Astrocyte (in vitro differentiated cells and primary cell): ENCODE results near the gene RPS6KL1. TPM values are rescaled to one million over a fixed set of nuclear protein-coding genes. Genes with fewer than 3 reads are reported as not detected.
A peak's percentile ranks its signal among the peaks of the same experiment; 100 is the strongest.

ENCODE experiments used
- DNase-seq: peaks from one replicate; pipeline ENCODE4 v3.0.0-alpha.2; 2010; ENCODE audit warnings: low read depth
- FAIRE-seq: peaks from 2 replicates; lab custom pipeline; 2011; peaks lifted over from hg19 to GRCh38; lab: Jason Lieb, UNC
- H2AFZ ChIP-seq: 2 replicates; pipeline ENCODE4 v1.6.0; 2012; ENCODE audit warnings: low read depth, low read length, inconsistent platforms
- H3K27ac ChIP-seq: 2 replicates; pipeline ENCODE4 v1.5.1; 2011; ENCODE audit warnings: low read depth, low read length, inconsistent platforms
- H3K27me3 ChIP-seq: 2 replicates; pipeline ENCODE4 v1.6.0; 2011; ENCODE audit warnings: low read length, inconsistent platforms; ENCODE audit not compliant: insufficient read depth
- H3K36me3 ChIP-seq: 2 replicates; pipeline ENCODE4 v1.5.1; 2011; ENCODE audit warnings: low read length, inconsistent platforms; ENCODE audit not compliant: insufficient read depth
- H3K4me1 ChIP-seq: 2 replicates; pipeline ENCODE4 v1.5.1; 2011; ENCODE audit warnings: low read length, inconsistent platforms; ENCODE audit not compliant: insufficient read depth
- H3K4me2 ChIP-seq: 2 replicates; pipeline ENCODE4 v1.6.0; 2012; ENCODE audit warnings: low read length, inconsistent platforms
- H3K4me3 ChIP-seq: 2 replicates; pipeline ENCODE4 v1.5.1; 2011; ENCODE audit warnings: low read depth, mild to moderate bottlenecking, low read length, inconsistent platforms; ENCODE audit not compliant: insufficient read depth
- H3K79me2 ChIP-seq: 2 replicates; pipeline ENCODE4 v1.6.0; 2012; ENCODE audit warnings: mild to moderate bottlenecking, low read length, inconsistent platforms; ENCODE audit not compliant: insufficient read depth
- H3K9ac ChIP-seq: 2 replicates; pipeline ENCODE4 v1.6.0; 2012; ENCODE audit warnings: mild to moderate bottlenecking, low read length, inconsistent platforms
- H3K9me3 ChIP-seq: 2 replicates; pipeline ENCODE4 v1.5.1; 2012; ENCODE audit warnings: low read depth, mild to moderate bottlenecking, low read length, inconsistent platforms; ENCODE audit not compliant: insufficient read depth
- H4K20me1 ChIP-seq: 2 replicates; pipeline ENCODE4 v1.6.0; 2012; ENCODE audit warnings: low read length, inconsistent platforms; ENCODE audit not compliant: insufficient read depth
- H3K27ac Mint-ChIP-seq: one replicate; pipeline ENCODE4 v1.8.0; 2021; ENCODE audit warnings: mild to moderate bottlenecking, mixed read lengths; ENCODE audit not compliant: unreplicated experiment
- H3K27me3 Mint-ChIP-seq: one replicate; pipeline ENCODE4 v1.8.0; 2021; ENCODE audit warnings: low read depth, mixed read lengths; ENCODE audit not compliant: unreplicated experiment
- H3K36me3 Mint-ChIP-seq: one replicate; pipeline ENCODE4 v1.8.0; 2021; ENCODE audit warnings: low read depth, mixed read lengths; ENCODE audit not compliant: unreplicated experiment
- H3K4me1 Mint-ChIP-seq: one replicate; pipeline ENCODE4 v1.8.0; 2021; ENCODE audit warnings: low read depth, mixed read lengths; ENCODE audit not compliant: unreplicated experiment
- H3K4me3 Mint-ChIP-seq: one replicate; pipeline ENCODE4 v1.8.0; 2021; ENCODE audit warnings: mild to moderate bottlenecking, moderate library complexity, mixed read lengths; ENCODE audit not compliant: unreplicated experiment
- H3K9me3 Mint-ChIP-seq: one replicate; pipeline ENCODE4 v1.8.0; 2021; ENCODE audit warnings: mild to moderate bottlenecking, mixed read lengths; ENCODE audit not compliant: unreplicated experiment
- EZH2 ChIP-seq: IDR thresholded peaks from 2 replicates; pipeline ENCODE4 v1.6.1; 2012; ENCODE audit warnings: mild to moderate bottlenecking, low read length, inconsistent platforms; ENCODE audit not compliant: insufficient read depth
- total RNA-seq: library from RNA; stranded (reverse); gene quantifications from 2 replicates; pipeline ENCODE4 v1.2.1, GENCODE V29; 2021
- TF ChIP-seq, protein P1 (sequence below): IDR thresholded peaks from 2 replicates; pipeline ENCODE4 v1.5.1; 2011; ENCODE audit warnings: low read depth, mild to moderate bottlenecking, inconsistent platforms, low read length, moderate library complexity; ENCODE audit not compliant: insufficient read depth

Gene RPS6KL1
- total RNA-seq, 1 donor from 2014 or later = 1.7 TPM

DNA sequence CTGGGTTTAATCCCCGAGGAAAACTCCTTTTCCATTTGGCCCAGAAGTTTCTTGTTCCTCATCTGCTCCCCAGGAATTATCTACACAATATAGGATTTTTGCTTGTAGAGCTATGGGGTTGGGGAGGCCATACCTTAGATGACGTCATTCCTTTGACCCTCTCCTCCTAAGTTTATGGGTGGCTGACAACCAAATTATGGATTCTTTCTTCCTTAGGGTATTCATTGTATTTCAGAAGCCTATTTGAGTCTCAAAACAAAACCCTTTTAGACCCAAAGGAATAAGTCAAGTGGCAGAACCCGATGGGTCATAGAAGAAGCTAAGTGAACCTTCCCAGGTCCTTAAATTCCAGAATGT lies 61.3 kb downstream of the RPS6KL1 start:
- Histone ChIP-seq H3K27me3 (peaks cover 6% of the 10 kb centered on the region), H3K4me3 (no peak overlapping the region), H2AFZ (no peak overlapping the region), H3K9me3 (no peaks in the 10 kb centered on the region), H3K36me3 (no peaks in the 10 kb centered on the region), H3K27ac (no peak overlapping the region), H3K4me1 (no peaks in the 10 kb centered on the region), H3K79me2 (no peaks in the 10 kb centered on the region), H3K4me2 (no peak overlapping the region), H3K9ac (no peak overlapping the region), H4K20me1 (no peaks in the 10 kb centered on the region)
- no peak for TF ChIP-seq EZH2
- TF ChIP-seq, protein P1, sequence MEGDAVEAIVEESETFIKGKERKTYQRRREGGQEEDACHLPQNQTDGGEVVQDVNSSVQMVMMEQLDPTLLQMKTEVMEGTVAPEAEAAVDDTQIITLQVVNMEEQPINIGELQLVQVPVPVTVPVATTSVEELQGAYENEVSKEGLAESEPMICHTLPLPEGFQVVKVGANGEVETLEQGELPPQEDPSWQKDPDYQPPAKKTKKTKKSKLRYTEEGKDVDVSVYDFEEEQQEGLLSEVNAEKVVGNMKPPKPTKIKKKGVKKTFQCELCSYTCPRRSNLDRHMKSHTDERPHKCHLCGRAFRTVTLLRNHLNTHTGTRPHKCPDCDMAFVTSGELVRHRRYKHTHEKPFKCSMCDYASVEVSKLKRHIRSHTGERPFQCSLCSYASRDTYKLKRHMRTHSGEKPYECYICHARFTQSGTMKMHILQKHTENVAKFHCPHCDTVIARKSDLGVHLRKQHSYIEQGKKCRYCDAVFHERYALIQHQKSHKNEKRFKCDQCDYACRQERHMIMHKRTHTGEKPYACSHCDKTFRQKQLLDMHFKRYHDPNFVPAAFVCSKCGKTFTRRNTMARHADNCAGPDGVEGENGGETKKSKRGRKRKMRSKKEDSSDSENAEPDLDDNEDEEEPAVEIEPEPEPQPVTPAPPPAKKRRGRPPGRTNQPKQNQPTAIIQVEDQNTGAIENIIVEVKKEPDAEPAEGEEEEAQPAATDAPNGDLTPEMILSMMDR = no peak
- H3K9me3 Mint-ChIP-seq = no peaks in the 10 kb centered on the region
- FAIRE-seq = no peak
- H3K27ac Mint-ChIP-seq = no peak overlapping the region
- peaks cover 8% of the 10 kb centered on the region for H3K4me1 Mint-ChIP-seq
- H3K36me3 Mint-ChIP-seq = no peaks in the 10 kb centered on the region
- no peak for DNase-seq
- no peak overlapping the region for H3K4me3 Mint-ChIP-seq
- H3K27me3 Mint-ChIP-seq = peaks cover 23% of the 10 kb centered on the region

DNA sequence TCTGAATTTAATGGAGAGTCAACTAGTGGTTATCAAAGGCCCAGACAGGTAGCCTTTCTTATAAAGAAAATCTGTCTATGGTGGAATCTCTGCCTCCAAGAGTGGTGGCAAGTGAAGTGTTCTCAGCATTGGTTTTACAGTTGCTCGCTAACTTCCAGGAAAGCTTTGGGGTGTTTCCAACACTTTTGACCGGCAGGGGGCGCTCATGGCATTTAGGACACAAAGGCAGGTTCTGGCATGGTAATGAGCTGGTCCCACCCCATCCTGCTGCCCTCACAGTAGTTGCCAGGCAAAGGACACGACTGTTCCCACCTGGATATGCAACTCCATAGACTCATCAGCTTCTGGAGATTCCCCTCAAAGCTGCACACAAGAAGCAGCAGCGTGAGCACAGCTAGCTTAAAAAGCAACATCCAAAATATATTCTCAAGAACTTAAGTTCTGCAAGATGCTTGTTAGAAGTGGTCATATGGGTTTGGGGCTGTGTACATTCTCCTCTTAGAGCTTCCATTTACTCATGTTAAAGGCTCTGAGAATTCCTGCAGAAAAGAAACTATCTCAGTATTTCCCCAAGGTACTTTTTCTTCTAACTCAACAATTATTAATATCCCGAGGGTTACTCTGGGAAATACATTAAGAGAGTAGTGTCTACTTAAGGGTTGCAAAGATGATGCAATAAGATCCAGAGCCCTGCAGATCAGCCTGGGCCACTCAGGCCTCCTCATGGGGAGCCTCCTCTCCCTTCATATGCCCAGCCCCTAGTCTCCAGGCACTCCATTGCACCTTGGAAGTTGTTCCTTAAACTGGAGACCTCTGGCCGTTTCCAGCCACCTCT lies 61.9 kb downstream of the RPS6KL1 start:
- H3K4me1 ChIP-seq = no peaks in the 10 kb centered on the region
- H3K27me3 ChIP-seq = peaks cover 2% of the 10 kb centered on the region
- Mint-ChIP-seq H3K36me3 (peaks cover under 1% of the 10 kb centered on the region), H3K4me1 (peaks cover 8% of the 10 kb centered on the region), H3K27me3 (peaks cover 17% of the 10 kb centered on the region), H3K27ac (no peak overlapping the region), H3K4me3 (no peak overlapping the region), H3K9me3 (no peaks in the 10 kb centered on the region)
- H3K79me2 ChIP-seq = no peaks in the 10 kb centered on the region
- H3K4me3 ChIP-seq = no peak overlapping the region
- no peak overlapping the region for H3K27ac ChIP-seq
- H2AFZ ChIP-seq = no peak overlapping the region
- TF ChIP-seq, protein P1 = peak; percentile 78
- no peak for TF ChIP-seq EZH2
- no peak overlapping the region for H3K4me2 ChIP-seq
- H4K20me1 ChIP-seq = no peaks in the 10 kb centered on the region
- DNase-seq (peak; percentile 42), FAIRE-seq (peak; percentile 73)
- H3K9ac ChIP-seq = no peak overlapping the region
- H3K36me3 ChIP-seq = no peaks in the 10 kb centered on the region
- H3K9me3 ChIP-seq = no peaks in the 10 kb centered on the region
